K562 (cell line): ENCODE data around the gene MAST4. TPM values are rescaled to one million over a fixed set of nuclear protein-coding genes. Genes with fewer than 3 reads are reported as not detected.

Source experiments
- ATAC-seq: fragments of 200-7000 bp; cut with Tn5 transposase; 3 replicates; pipeline ENCODE4 v1.9.1; 2020; ENCODE audit warnings: moderate library complexity
- BruUV-seq: library from RNA; stranded (reverse); fragments of 400-500 nt; replicated peaks from 2 replicates; lab custom pipeline; 2021; lab: Mats Ljungman, UMichigan
- CTCF ChIA-PET: fragments of 300-600 bp; formaldehyde crosslinking; extraction: SDS; loops from one replicate; lab custom pipeline; 2021; ENCODE audit warnings: low intra/inter-chr PET ratio; lab: Yijun Ruan, JAX
- POLR2A ChIA-PET: fragments of 300-600, 350-650 bp; sonication (Branson Sonifier 250); formaldehyde crosslinking; extraction: SDS; loops from one replicate; lab custom pipeline; 2021; ENCODE audit warnings: antibody characterized with exemption, inconsistent platforms; lab: Yijun Ruan, JAX
- DNase-seq, 4 experiments: peaks; one replicate each; pipeline versions ENCODE4 v3.0.0 to v3.0.0-alpha.2; 2011 to 2018; ENCODE audit warnings: low spot score in 3 of 4, mixed read lengths in 3 of 4; ENCODE audit errors: extremely low read depth in 1 of 4
- FAIRE-seq: peaks from 2 replicates; lab custom pipeline; 2011; peaks lifted over from hg19 to GRCh38; lab: Jason Lieb, UNC
- H2AFZ ChIP-seq: 2 replicates; pipeline ENCODE4 v1.6.0; 2011; ENCODE audit warnings: low read depth, low read length, control low read depth, inconsistent platforms
- H3K27ac ChIP-seq: fragments of 200-600 bp; 3 replicates; pipeline ENCODE4 v1.8.0; 2011; ENCODE audit warnings: low read depth, mild to moderate bottlenecking, control low read depth, inconsistent platforms, low read length, moderate library complexity, mixed read lengths; ENCODE audit errors: extremely low read depth
- H3K27me3 ChIP-seq, 2 experiments: fragments of 300-600 bp in 1 of 2; 2 replicates in 1 of 2; 3 replicates in 1 of 2; pipeline versions ENCODE4 v1.6.0 to v1.8.0; 2011; ENCODE audit warnings: inconsistent platforms in 2 of 2, low read length in 2 of 2, mild to moderate bottlenecking in 1 of 2, mixed read lengths in 1 of 2, moderate library complexity in 1 of 2; ENCODE audit not compliant: control insufficient read depth in 2 of 2, insufficient read depth in 2 of 2
- H3K36me3 ChIP-seq: fragments of 300-600 bp; 3 replicates; pipeline ENCODE4 v1.8.0; 2011; ENCODE audit warnings: mild to moderate bottlenecking, low read length, inconsistent platforms; ENCODE audit not compliant: control insufficient read depth, insufficient read depth
- H3K4me1 ChIP-seq, 2 experiments: fragments of 200-600 bp in 1 of 2; replicated peaks in 1 of 2; 2 replicates in 1 of 2; 3 replicates in 1 of 2; pipeline versions ENCODE4 v1.5.1 to v1.8.0; 2011; ENCODE audit warnings: inconsistent platforms in 2 of 2, low read length in 2 of 2, mild to moderate bottlenecking in 1 of 2, mixed read lengths in 1 of 2, moderate library complexity in 1 of 2; ENCODE audit not compliant: control insufficient read depth in 2 of 2, insufficient read depth in 2 of 2
- H3K4me2 ChIP-seq: 2 replicates; pipeline ENCODE4 v1.6.1; 2011; ENCODE audit warnings: low read length, control low read depth, inconsistent platforms, mixed read lengths; ENCODE audit not compliant: insufficient read depth
- H3K4me3 ChIP-seq: fragments of 200-600 bp; sonication (generic), shearing (Covaris generic); 2 replicates; pipeline ENCODE4 v1.5.1; 2016; ENCODE audit warnings: control low read depth, inconsistent platforms
- H3K79me2 ChIP-seq: fragments of 200-600 bp; 3 replicates; pipeline ENCODE4 v1.8.0; 2011; ENCODE audit warnings: low read length, inconsistent platforms; ENCODE audit not compliant: control insufficient read depth, insufficient read depth
- H3K9ac ChIP-seq, 2 experiments: 2 replicates each; pipeline versions ENCODE4 v1.6.0 to v1.6.1; 2011; ENCODE audit warnings: low read depth in 2 of 2, low read length in 2 of 2, control low read depth in 1 of 2, inconsistent platforms in 1 of 2, mild to moderate bottlenecking in 1 of 2, mixed read lengths in 1 of 2; ENCODE audit not compliant: insufficient read depth in 1 of 2
- H3K9me1 ChIP-seq: one replicate; pipeline ENCODE4 v1.6.0; 2011; ENCODE audit warnings: inconsistent platforms, mild to moderate bottlenecking, low read length, moderate library complexity; ENCODE audit not compliant: control insufficient read depth, insufficient read depth
- H3K9me3 ChIP-seq: replicated peaks from 2 replicates; pipeline ENCODE4 v1.5.1; 2011; ENCODE audit warnings: low read depth, low read length, inconsistent platforms; ENCODE audit not compliant: control insufficient read depth, insufficient read depth
- H4K20me1 ChIP-seq: replicated peaks from 2 replicates; pipeline ENCODE4 v1.6.1; 2011; ENCODE audit warnings: low read length, inconsistent platforms, mixed read lengths; ENCODE audit not compliant: control insufficient read depth, insufficient read depth
- CREM ChIP-seq: IDR thresholded peaks from 2 replicates; pipeline ENCODE4 v1.6.1; 2014; ENCODE audit warnings: antibody characterized with exemption, low read depth
- DACH1 ChIP-seq: fragments of 450-650 bp; IDR thresholded peaks from 2 replicates; pipeline ENCODE4 v1.6.1; 2018; ENCODE audit not compliant: partially characterized antibody
- LEF1 ChIP-seq: fragments of 450-650 bp; IDR thresholded peaks from 2 replicates; pipeline ENCODE4 v1.6.1; 2016; ENCODE audit warnings: mild to moderate bottlenecking
- whole genome bisulfite sequencing: fragments of 100-300 bp; shearing (Covaris generic); methylation state at CpG from one replicate; pipeline ENCODE4 v1.1.6; 2016; ENCODE audit warnings: low coverage, mixed read lengths; ENCODE audit not compliant: insufficient coverage; ENCODE audit errors: missing lambda C conversion rate; 5-methylcytosine and 5-hydroxymethylcytosine counted together
- in situ Hi-C: fragments of 300-500 bp; cut with MboI; formaldehyde crosslinking; loops from 4 replicates; pipeline ENCODE4 v1.15.0; 2018; ENCODE audit warnings: inconsistent platforms, mixed read lengths
- intact Hi-C: fragments of 100-400 bp; cut with micrococcal nuclease; formaldehyde crosslinking; loops from 2 replicates; pipeline ENCODE4 v1.14.2; 2022
- polyA plus RNA-seq, 8 experiments: library from polyadenylated mRNA; depleted of rRNA in 4 of 8; stranded (reverse) in 5 of 8; unstranded in 3 of 8; fragments of >200 nt; fragmentation: Nextera tagmentation in 2 of 8; fragmentation: Illumina TruSeq in 1 of 8; extraction: Ambion mirVana in 2 of 8; extraction: Trizol in 1 of 8; gene quantifications; 2 replicates each; pipeline versions ENCODE4 v1.2.1 to v1.2.3, GENCODE V29; 2011 to 2014; ENCODE audit warnings: inconsistent platforms in 1 of 8, missing spikeins in 1 of 8
- total RNA-seq, 7 experiments: library from RNA; depleted of rRNA in 6 of 7; stranded (reverse); fragments of >200 nt in 6 of 7; fragmentation: Illumina TruSeq in 2 of 7; extraction: Trizol in 2 of 7; gene quantifications; 2 replicates each; pipeline versions ENCODE4 v1.2.1 to v1.2.3, GENCODE V29; 2011 to 2021; ENCODE audit warnings: low replicate concordance in 1 of 7
- TF ChIP-seq, protein P1 (sequence below): fragments of 450-650 bp; IDR thresholded peaks from 2 replicates; pipeline ENCODE4 v1.6.1; 2017; ENCODE audit warnings: antibody characterized with exemption

The MAST4 gene
- total and polyA plus RNA-seq, 9 of the 15 experiments (the other 6 are each of a cell fraction or from before 2014, with no cell fraction given): 0.88 to 10.1 (median 5.2) TPM

DNA sequence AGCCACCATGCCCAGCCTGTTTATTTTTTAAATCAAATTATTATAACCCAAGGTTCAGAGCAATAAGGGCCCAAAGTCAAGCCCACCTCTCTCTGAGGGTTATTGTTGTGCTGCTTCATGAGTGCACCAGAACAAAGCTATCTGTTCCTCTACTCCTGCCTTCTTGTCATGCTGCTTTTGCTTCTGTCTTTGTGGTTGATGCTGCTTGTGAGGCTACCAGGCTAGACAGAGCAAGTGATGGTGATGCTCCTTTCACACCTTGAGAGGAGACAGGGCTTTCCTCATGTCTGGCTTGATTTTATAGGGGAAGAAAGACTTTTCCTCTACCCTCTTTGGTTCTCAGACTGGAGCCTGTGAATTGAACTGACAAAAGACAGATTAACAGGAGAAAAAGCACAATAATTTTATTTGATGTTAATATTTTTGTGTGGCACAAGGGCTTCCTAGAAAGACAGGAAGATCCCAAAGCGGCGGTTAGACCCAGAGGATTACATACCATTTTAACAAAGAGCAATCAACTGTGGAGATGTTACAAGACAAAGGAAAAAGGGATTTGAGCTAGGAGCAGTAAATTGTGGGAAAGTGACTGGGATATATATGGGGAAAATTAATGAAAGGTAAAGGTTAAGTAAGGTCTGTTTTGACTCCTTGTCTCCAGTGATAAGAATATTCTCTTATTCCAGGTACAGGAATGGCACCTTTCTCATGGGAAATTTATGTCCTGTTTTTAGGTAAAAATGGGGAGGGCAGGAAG is 604.8 kb downstream of the MAST4 start:
- TF ChIP-seq DACH1: no peak
- TF ChIP-seq, protein P1, sequence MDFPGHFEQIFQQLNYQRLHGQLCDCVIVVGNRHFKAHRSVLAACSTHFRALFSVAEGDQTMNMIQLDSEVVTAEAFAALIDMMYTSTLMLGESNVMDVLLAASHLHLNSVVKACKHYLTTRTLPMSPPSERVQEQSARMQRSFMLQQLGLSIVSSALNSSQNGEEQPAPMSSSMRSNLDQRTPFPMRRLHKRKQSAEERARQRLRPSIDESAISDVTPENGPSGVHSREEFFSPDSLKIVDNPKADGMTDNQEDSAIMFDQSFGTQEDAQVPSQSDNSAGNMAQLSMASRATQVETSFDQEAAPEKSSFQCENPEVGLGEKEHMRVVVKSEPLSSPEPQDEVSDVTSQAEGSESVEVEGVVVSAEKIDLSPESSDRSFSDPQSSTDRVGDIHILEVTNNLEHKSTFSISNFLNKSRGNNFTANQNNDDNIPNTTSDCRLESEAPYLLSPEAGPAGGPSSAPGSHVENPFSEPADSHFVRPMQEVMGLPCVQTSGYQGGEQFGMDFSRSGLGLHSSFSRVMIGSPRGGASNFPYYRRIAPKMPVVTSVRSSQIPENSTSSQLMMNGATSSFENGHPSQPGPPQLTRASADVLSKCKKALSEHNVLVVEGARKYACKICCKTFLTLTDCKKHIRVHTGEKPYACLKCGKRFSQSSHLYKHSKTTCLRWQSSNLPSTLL: no peak
- TF ChIP-seq LEF1: no peak
- no peak for TF ChIP-seq CREM
- TF ChIP-seq, all 486 proteins: peak for 0
- no peak overlapping the region for H3K9ac ChIP-seq
- peaks cover 6 to 22% of the 10 kb centered on the region in 2 experiments; a peak in 3 of 5 replicates for H3K27me3 ChIP-seq
- H3K4me1 ChIP-seq: no peaks in the 10 kb centered on the region
- H2AFZ ChIP-seq: no peak overlapping the region
- no peaks in the 10 kb centered on the region for H3K36me3 ChIP-seq
- no peak overlapping the region for H3K4me3 ChIP-seq
- FAIRE-seq (no peak), DNase-seq (no peak), ATAC-seq (no peak)
- H3K79me2 ChIP-seq: no peaks in the 10 kb centered on the region
- H3K9me3 ChIP-seq: no peaks in the 10 kb centered on the region
- no peaks in the 10 kb centered on the region for H3K9me1 ChIP-seq
- ChIA-PET POLR2A (no interaction called here), CTCF (no interaction called here)
- H4K20me1 ChIP-seq: no peaks in the 10 kb centered on the region; the same call in 1 of the 2 replicates
- no TSS peak for BruUV-seq
- 25% methylated on average over 2 of the region's 2 CpGs for WGBS
- intact Hi-C loops: no loop called here
- in situ Hi-C loops: no loop called here
- H3K4me2 ChIP-seq: no peak overlapping the region
- H3K27ac ChIP-seq: no peak overlapping the region
